ENCODE measurements around the gene ABCA13. TPM values are rescaled to one million over a fixed set of nuclear protein-coding genes. Genes with fewer than 3 reads are reported as not detected.

Gene ABCA13
- total RNA-seq, 2 donors from 2014 or later: 1.7 to 2.5 TPM

GRCh38 chr7:48286836-48287235 is 115.6 kb downstream of the ABCA13 start:
- Histone ChIP-seq H3K9ac (ENCODE audit: low read depth in 2 of 2, low read length in 2 of 2) (no peak overlapping the region), H3K36me3 (no peaks in the 10 kb centered on the region), H3K9me3 (no peaks in the 10 kb centered on the region), H3K4me1 (no peaks in the 10 kb centered on the region), H3K27me3 (no peaks in the 10 kb centered on the region), H3K4me3 (no peak overlapping the region), H3K27ac (no peak overlapping the region)
- DNase-seq: no peak
- TF ChIP-seq, protein P1, sequence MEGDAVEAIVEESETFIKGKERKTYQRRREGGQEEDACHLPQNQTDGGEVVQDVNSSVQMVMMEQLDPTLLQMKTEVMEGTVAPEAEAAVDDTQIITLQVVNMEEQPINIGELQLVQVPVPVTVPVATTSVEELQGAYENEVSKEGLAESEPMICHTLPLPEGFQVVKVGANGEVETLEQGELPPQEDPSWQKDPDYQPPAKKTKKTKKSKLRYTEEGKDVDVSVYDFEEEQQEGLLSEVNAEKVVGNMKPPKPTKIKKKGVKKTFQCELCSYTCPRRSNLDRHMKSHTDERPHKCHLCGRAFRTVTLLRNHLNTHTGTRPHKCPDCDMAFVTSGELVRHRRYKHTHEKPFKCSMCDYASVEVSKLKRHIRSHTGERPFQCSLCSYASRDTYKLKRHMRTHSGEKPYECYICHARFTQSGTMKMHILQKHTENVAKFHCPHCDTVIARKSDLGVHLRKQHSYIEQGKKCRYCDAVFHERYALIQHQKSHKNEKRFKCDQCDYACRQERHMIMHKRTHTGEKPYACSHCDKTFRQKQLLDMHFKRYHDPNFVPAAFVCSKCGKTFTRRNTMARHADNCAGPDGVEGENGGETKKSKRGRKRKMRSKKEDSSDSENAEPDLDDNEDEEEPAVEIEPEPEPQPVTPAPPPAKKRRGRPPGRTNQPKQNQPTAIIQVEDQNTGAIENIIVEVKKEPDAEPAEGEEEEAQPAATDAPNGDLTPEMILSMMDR (IDR thresholded peaks at IDR 0.05): no peak
- intact Hi-C loops (cut with DNase I): no loop called here

DNA sequence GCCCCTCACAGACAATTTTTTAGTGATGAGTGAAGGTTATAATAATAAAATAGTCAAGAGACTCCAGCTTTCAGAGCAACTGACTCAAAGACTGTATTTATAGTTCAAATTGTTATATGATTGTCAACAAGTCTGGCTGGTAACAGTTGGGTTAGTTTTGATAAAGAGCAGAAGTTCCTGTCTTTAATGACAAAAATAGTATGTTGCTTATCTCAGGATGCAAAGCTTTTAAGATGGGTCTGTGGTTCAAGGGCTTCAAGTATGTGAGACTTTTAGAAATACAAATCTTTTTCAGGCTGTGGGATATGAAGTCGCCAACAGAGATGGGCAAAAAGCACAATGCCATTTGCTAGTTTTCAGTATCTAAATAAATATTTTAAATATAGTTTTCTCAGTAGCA is 118.4 kb downstream of the ABCA13 start:
- Histone ChIP-seq H3K4me1 (no peaks in the 10 kb centered on the region), H3K36me3 (no peaks in the 10 kb centered on the region), H3K9ac (ENCODE audit: low read depth in 2 of 2, low read length in 2 of 2) (no peak overlapping the region), H3K27me3 (no peaks in the 10 kb centered on the region), H3K9me3 (no peaks in the 10 kb centered on the region), H3K27ac (no peak overlapping the region), H3K4me3 (no peak overlapping the region)
- TF ChIP-seq, protein P1 (IDR thresholded peaks at IDR 0.05): no peak
- intact Hi-C loops (cut with DNase I): no loop called here
- DNase-seq: no peak

- H3K4me3 ChIP-seq: no peak overlapping the region
Measured at GRCh38 chr7:48292949-48293348, 121.7 kb downstream of the ABCA13 start.

GRCh38 chr7:48295296-48295971 is 124.2 kb downstream of the ABCA13 start:
- Histone ChIP-seq H3K9ac (ENCODE audit: low read depth in 2 of 2, low read length in 2 of 2) (no peak overlapping the region), H3K27ac (no peak overlapping the region), H3K36me3 (no peaks in the 10 kb centered on the region), H3K4me3 (no peak overlapping the region), H3K4me1 (no peaks in the 10 kb centered on the region), H3K9me3 (no peaks in the 10 kb centered on the region), H3K27me3 (no peaks in the 10 kb centered on the region)
- TF ChIP-seq, protein P1 (IDR thresholded peaks at IDR 0.05): no peak
- no peak for DNase-seq
- intact Hi-C loops (cut with DNase I): no loop called here

More at GRCh38 chr7:48292949-48293348, 121.7 kb downstream of the ABCA13 start:
- no peak for DNase-seq
- Histone ChIP-seq H3K4me1 (no peaks in the 10 kb centered on the region), H3K36me3 (no peaks in the 10 kb centered on the region), H3K27me3 (no peaks in the 10 kb centered on the region), H3K9ac (ENCODE audit: low read depth in 2 of 2, low read length in 2 of 2) (no peak overlapping the region), H3K9me3 (no peaks in the 10 kb centered on the region), H3K27ac (no peak overlapping the region)
- TF ChIP-seq, protein P1 (IDR thresholded peaks at IDR 0.05): no peak
- intact Hi-C loops (cut with DNase I): no loop called here

GRCh38 chr7:48296966-48297365 is 125.7 kb downstream of the ABCA13 start:
- TF ChIP-seq, protein P1 (IDR thresholded peaks at IDR 0.05): no peak
- H3K9me3 ChIP-seq: no peaks in the 10 kb centered on the region
- DNase-seq: no peak
- H3K4me3 ChIP-seq: no peak overlapping the region
- no peak overlapping the region for H3K27ac ChIP-seq
- no peak overlapping the region for H3K9ac ChIP-seq (ENCODE audit: low read depth in 2 of 2, low read length in 2 of 2)
- intact Hi-C loops (cut with DNase I): no loop called here
- H3K27me3 ChIP-seq: no peaks in the 10 kb centered on the region
- H3K36me3 ChIP-seq: no peaks in the 10 kb centered on the region
- no peaks in the 10 kb centered on the region for H3K4me1 ChIP-seq
